ENCODE measurements around the gene ISG20L2. TPM values are rescaled to one million over a fixed set of nuclear protein-coding genes. Genes with fewer than 3 reads are reported as not detected.

Gene ISG20L2
- total RNA-seq, 1 donor from 2014 or later, result 6.0 TPM

GRCh38 chr1:156741481-156741983 lies 13.0 kb upstream of the ISG20L2 start:
- no peak for DNase-seq (ENCODE audit: low read depth in 2 of 2)

- DNase-seq (ENCODE audit: low read depth in 2 of 2), result peak; percentile 99 to 100
Measured at GRCh38 chr1:156740741-156741480, 12.3 kb upstream of the ISG20L2 start, which contains the start of gene MRPL24. MRPL24 (minus strand) TSS chr1:156741088; CDS start chr1:156738704, 2,384 bp downstream.

DNA sequence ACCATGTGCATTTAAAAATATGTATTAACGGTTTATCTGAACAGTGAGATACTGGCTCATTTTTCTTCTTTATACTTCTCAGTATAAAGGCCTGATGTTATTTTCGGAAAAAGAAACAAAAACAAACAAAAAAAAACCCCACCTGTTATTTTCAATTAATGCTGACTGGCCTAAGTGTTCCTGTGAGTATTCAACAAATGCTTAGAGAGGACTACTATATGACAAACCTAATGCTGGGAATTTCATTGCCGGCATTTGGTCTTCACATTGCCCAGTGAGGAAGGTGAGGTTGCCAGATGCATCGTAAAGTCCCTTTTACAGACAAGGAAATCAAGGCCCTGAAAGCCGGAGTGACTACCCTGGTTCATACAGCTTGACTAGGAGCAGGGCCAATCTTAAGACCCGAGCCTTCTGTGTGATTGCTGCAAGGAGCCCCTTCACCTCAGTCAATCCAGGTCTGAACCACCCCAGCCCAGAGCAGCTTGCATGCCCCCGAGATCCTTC lies 11.7 kb upstream of the ISG20L2 start:
- DNase-seq (ENCODE audit: low read depth in 2 of 2), result peak in 1 of 2 donors; percentile 19

DNA sequence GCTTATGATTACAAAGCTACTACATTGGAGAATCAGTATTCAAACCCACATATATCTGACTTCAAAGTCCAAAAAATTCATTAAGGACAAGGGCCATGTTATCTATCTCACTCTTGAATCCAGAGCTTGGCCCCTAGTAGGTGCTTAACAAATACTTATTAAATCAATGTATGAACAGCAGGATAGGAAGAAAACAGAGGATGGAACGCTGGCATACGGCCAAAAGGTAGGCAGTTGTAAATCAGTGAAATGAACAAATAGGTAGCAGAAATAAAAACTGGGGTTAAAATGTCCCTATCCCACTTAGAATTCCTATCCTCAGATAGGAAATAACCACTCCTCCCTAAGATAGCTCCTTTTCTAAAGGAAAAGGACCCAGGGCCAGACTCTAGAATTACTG lies 10.3 kb upstream of the ISG20L2 start:
- no peak for DNase-seq (ENCODE audit: low read depth in 2 of 2)

GRCh38 chr1:156738407-156738806 lies 9.8 kb upstream of the ISG20L2 start:
- no peak for DNase-seq (ENCODE audit: low read depth in 2 of 2)

GRCh38 chr1:156733989-156734584 lies 5.5 kb upstream of the ISG20L2 start:
- DNase-seq (ENCODE audit: low read depth in 2 of 2), result no peak

DNA sequence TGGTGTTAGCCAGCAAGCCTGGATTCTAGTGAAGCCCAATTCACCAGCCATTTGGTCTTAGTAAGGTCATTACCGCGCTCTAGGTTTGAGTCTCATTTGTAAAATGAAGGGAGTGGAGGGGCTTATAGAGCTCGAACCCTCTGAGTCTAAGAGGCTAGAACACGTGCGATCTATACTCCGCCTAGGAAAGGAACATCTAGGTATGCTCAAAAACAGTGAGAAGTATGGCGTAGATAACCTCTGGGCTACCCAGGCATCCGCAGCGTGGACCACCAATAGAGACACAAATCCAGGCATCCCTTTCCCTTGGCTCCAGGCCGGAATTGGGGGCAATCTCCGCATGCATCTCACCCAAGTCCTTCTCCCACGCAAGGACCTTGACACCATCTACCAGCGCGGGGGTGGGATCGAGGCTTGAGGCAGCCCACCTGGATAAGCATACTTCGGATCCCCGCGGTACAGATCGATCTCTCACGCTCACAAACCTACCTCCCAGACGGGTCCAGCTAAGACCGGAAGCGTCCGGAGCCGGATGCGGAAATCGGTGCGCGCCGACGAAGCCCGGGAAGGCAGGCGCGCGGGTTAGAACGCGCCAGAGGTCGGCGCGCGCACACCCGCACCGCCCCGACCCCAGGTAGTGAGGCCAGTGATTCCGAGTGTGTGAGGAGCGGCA lies 504 bp downstream of the ISG20L2 start, which contains the start of gene METTL25B:
Gene METTL25B (plus strand): TSS at position 544 of the 673 bp plus-strand sequence. CDS start 636 bp downstream, outside the sequence.
- peak; percentile 54 to 79 for DNase-seq (ENCODE audit: low read depth in 2 of 2)

DNA sequence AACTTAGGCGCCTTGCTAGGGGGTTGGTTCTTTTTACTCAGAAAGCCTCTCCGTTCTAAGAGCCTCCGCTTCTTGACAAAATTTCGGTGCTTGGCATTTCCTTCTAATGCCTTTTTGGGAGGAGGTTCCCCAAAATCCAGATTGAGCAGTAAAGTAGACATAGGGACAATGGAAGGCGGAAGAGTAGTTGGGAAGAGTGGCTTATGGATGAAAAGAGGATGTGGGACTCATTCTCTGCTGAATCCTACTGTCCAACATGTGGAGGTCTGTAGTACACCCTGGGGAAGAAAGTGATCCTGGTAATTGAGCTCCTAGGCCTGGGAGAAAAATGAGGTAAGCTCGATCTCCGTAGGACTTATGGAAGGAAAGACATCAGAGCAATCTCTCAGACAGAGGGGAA lies 1.1 kb downstream of the ISG20L2 start:
- no peak for DNase-seq (ENCODE audit: low read depth in 2 of 2)

- peak; percentile 50 to 79 for DNase-seq (ENCODE audit: low read depth in 2 of 2)
Measured at GRCh38 chr1:156726549-156727226, 1.9 kb downstream of the ISG20L2 start.

- peak; percentile 78 to 88 for DNase-seq (ENCODE audit: low read depth in 2 of 2)
Measured at GRCh38 chr1:156725683-156726280, 2.8 kb downstream of the ISG20L2 start.

DNA sequence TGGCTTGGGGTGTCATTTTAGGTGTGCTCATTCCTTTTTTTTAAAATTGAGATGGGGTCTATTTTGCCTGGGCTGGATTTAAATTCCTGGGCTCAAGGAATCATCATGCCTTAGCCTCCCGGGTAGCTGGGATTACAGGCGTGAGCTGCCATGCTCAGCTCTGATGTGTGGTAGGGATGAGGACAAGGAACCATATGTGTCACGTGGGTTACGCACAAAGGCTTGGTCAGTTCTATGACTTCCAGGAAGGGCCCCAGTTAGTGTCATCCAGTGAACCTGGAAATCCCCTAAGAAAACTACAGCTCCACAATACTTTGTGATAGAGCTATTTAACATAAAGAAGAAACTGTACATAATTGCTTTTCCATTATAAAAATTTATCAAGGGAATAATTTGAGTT lies 7.0 kb downstream of the ISG20L2 start:
- no peak for DNase-seq (ENCODE audit: low read depth in 2 of 2)

DNA sequence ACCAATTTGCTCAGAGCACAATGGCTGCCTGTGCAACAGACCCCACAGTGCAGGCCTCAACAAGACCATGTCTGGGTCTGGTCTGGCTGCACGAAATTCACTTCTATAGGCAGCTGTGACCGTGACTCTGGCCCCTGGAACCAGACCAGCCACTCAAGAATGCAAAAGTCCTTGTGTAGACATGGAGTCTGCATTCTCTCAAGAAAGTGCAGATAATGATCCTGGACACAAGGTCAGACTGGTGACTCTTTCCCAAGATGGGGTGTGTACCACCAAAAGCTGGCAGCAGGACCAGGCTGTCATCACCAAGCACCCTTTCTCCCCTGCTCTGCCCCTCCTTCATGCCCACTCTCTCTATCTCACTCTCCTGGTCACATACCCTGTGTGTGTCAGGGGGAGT lies 7.4 kb downstream of the ISG20L2 start:
- no peak for DNase-seq (ENCODE audit: low read depth in 2 of 2)

DNA sequence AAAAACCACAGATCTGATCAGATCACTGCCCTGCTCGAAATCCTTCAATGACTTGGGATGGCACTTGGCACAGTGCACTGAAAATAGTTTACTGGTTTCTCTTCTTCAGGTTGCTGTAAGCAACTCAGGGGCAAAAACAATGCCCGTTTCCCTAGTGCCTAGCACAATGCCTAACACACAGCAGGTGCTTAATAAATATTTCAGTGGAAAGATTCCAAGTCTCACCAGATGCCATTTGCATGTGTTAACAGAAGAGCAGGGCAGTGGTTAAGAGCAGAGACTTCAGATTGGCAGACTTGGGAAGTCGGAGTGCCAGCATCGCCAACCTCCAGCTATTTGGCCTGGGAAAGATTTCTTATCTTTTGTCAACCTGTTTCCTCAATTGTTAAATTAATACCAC lies 11.2 kb downstream of the ISG20L2 start:
- no peak for DNase-seq (ENCODE audit: low read depth in 2 of 2)

GRCh38 chr1:156714830-156715229 lies 13.7 kb downstream of the ISG20L2 start:
- DNase-seq (ENCODE audit: low read depth in 2 of 2), result no peak

GRCh38 chr1:156712626-156713025 lies 15.9 kb downstream of the ISG20L2 start:
- DNase-seq (ENCODE audit: low read depth in 2 of 2), result no peak

DNA sequence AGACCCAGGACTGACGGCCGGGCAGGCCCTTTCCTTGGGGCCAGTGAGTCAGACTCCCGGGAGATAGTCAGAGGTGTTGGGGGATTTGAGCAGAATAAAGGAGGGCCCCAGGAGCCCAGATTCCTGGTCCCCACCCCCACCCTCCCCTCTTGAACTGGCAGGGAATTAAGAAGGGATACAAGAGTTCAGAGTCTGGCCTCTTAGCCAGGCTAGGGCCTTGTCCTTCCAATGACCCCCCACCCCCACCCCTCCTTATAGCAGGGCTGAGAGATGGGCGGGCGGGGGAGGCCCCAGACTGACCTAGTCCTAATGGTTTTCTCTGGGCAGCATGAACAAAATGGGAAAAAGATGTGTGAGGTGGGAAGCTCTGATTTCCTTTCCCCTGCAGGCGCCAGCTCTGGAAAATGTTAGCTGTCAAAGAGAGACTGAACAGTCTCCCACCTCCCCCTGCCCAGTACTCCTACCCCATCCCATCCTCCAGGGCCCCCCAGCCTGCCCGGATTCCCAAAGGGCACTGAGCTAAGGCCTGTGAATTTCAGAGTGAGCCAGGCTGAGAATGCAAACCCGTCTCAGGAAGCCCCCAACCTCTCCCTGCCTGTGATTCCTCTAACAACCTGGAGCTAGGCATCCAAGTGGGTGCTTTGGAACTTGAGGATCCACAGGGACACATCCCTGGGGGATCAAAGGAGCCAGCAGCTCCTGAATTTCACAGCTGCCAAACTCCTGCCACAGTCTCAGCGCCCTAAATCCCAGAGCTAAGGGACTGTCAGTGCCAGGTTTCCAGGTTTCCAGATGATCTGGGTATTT lies 17.4 kb downstream of the ISG20L2 start:
- no peak for DNase-seq (ENCODE audit: low read depth in 2 of 2)

DNA sequence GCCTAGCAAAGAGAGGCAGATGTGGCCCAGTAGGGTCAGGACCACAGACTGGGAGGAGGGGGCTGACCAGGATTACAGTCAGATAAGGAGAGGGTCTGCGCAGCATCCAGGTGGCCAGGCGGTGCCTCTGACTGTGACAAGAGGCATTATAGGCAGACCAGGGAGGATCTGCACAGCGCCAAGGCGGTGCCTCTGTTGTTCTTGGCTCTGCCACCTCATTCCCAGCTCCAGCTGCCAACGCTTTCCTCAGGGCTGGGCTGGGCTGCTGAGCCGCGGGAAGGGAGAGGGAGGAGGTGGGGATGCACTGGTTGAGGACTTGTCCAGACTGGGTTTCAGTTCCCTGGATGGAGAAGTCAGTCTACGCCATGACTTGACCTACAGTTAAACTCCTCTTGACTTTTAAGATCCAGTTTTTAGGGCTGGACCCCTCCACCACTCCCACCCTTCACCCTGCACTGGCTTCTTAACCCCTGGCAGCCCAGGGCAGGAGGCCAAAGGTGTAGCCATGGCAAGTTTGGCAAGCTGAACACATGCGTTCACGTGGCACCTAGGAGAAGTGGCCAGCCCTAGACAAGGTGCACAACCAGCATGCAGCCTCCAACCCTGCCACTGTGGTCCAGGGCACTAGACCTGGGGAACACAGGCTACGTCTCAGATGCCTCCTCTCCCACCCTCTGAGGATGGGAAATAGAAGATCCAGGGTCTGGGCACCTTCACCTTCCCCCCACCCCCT lies 18.6 kb downstream of the ISG20L2 start:
- peak in 1 of 2 donors; percentile 38 for DNase-seq (ENCODE audit: low read depth in 2 of 2)

DNA sequence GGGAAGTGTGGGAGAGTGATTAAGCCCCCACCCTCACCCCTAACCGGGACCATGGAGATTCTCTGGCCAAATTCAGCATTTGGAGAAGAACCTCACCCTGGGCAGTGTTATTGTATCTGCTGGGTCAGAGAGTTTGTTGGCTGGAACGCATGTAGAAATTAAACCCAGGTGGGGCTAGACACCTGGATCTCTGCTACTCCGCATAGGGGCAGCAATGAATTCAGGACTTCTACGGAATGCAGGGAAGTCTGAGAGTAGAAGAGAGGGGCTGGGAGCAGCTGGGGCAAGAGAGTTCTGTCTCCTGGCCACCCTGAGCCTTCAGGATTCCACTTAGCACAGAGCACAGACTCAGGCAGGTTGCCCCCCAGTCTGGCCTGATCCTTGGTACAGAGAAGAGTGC lies 19.5 kb downstream of the ISG20L2 start:
- DNase-seq (ENCODE audit: low read depth in 2 of 2), result no peak

DNA sequence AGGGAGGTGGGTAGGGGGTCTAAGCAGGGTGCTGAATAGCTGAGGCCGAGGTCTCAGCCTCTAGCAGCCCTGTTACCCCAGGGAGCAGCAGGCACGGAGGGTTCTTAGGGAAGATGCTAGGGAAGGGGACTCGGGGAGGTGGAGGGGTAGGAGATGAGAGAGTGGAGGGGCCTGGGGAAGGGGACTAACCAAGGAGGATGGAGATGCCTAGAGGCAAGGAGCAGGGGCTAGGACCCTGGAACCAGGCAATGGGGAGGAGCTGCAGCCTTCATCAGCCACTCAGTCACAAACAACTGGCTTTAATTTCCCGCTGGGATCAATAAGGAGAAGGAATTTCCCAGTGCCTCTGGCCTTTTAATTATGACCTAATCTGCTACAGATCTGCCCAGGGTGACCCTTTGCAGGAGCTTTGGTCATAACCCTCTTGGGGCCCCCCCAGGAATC lies 20.3 kb downstream of the ISG20L2 start:
- no peak for DNase-seq (ENCODE audit: low read depth in 2 of 2)
